H1 (cell line): ENCODE measurements around the gene NMU.

Source experiments
- CBX8 ChIP-seq: fragments of 300-800, 300-1000 bp; sonication (generic); IDR thresholded peaks from 2 replicates; pipeline ENCODE4 v1.7.1; 2016; ENCODE audit warnings: low read depth, low read length, borderline replicate concordance
- GTF2F1 ChIP-seq: IDR thresholded peaks from 2 replicates; pipeline ENCODE4 v1.6.1; 2012; ENCODE audit warnings: low read depth, low read length, improper control_type of control experiment, borderline replicate concordance
- JUN ChIP-seq: IDR thresholded peaks from 2 replicates; pipeline ENCODE4 v1.6.1; 2011; ENCODE audit warnings: low read depth, mild to moderate bottlenecking, improper control_type of control experiment, low read length
- POLR2A ChIP-seq, 2 experiments: IDR thresholded peaks; 1 replicate in 1 of 2; 2 replicates in 1 of 2; pipeline ENCODE4 v1.6.1; 2011; ENCODE audit warnings: low read depth in 2 of 2, low read length in 2 of 2, mild to moderate bottlenecking in 2 of 2; ENCODE audit errors: control extremely low read depth in 1 of 2
- RAD21 ChIP-seq, 2 experiments: IDR thresholded peaks in 1 of 2; conservative IDR thresholded peaks in 1 of 2; 2 replicates each; pipeline ENCODE4 v1.6.1; 2011; ENCODE audit warnings: low read depth in 2 of 2, low read length in 2 of 2, improper control_type of control experiment in 1 of 2, inconsistent platforms in 1 of 2, mild to moderate bottlenecking in 1 of 2, moderate library complexity in 1 of 2
- SRF ChIP-seq: IDR thresholded peaks from 2 replicates; pipeline ENCODE4 v1.6.1; 2011; ENCODE audit warnings: mild to moderate bottlenecking, low read depth, low read length, moderate library complexity
- TAF7 ChIP-seq: optimal IDR thresholded peaks from 2 replicates; pipeline ENCODE3; 2011; ENCODE audit warnings: low read depth, mild to moderate bottlenecking, inconsistent platforms, low read length, moderate library complexity, borderline replicate concordance
- TCF12 ChIP-seq: IDR thresholded peaks from 2 replicates; pipeline ENCODE4 v1.6.1; 2011; ENCODE audit warnings: low read depth, mild to moderate bottlenecking, low read length
- ZNF274 ChIP-seq: IDR thresholded peaks from 2 replicates; pipeline ENCODE4 v1.7.0; 2012; ENCODE audit warnings: low read length, borderline replicate concordance; ENCODE audit errors: extremely low read depth
- TF ChIP-seq, protein P1 (sequence below), 3 experiments: IDR thresholded peaks; 1 replicate in 2 of 3; 2 replicates in 1 of 3; pipeline versions ENCODE4 v1.5.1 to v1.6.1; 2011; ENCODE audit warnings: low read length in 3 of 3, mild to moderate bottlenecking in 3 of 3, inconsistent platforms in 2 of 3, low read depth in 1 of 3, moderate library complexity in 1 of 3; ENCODE audit not compliant: insufficient read depth in 1 of 3; ENCODE audit errors: control extremely low read depth in 1 of 3
- TF ChIP-seq, protein P2 (sequence below): IDR thresholded peaks from 2 replicates; pipeline ENCODE4 v1.6.1; 2012; ENCODE audit warnings: inconsistent platforms

DNA sequence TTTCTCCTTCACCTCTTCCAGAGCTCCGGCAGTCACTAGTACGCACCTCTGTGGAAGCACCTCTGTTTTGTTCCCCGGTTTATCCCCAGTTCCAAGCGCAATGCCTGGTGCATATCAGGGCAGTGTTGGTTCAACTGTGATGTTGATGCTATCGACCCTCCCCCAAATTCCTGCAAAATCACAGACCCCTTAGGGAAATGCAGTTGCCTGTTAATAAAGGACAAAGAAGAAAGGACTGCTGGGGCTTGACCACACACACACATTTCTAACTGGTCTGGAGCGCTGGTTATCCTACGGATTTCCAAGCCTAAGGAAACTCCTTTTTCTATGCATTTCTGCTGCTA is 530 bp upstream of the NMU start:
- peak in 1 of 2 experiments; percentile 51; a peak in 2 of 3 replicates for TF ChIP-seq POLR2A (IDR thresholded peaks at IDR 0.05; ENCODE audit: control extremely low read depth in 1 of 2, low read depth in 2 of 2, low read length in 2 of 2)
- TF ChIP-seq, protein P1, sequence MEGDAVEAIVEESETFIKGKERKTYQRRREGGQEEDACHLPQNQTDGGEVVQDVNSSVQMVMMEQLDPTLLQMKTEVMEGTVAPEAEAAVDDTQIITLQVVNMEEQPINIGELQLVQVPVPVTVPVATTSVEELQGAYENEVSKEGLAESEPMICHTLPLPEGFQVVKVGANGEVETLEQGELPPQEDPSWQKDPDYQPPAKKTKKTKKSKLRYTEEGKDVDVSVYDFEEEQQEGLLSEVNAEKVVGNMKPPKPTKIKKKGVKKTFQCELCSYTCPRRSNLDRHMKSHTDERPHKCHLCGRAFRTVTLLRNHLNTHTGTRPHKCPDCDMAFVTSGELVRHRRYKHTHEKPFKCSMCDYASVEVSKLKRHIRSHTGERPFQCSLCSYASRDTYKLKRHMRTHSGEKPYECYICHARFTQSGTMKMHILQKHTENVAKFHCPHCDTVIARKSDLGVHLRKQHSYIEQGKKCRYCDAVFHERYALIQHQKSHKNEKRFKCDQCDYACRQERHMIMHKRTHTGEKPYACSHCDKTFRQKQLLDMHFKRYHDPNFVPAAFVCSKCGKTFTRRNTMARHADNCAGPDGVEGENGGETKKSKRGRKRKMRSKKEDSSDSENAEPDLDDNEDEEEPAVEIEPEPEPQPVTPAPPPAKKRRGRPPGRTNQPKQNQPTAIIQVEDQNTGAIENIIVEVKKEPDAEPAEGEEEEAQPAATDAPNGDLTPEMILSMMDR (IDR thresholded peaks at IDR 0.05; ENCODE audit: control extremely low read depth in 1 of 3, insufficient read depth in 1 of 3, low read depth in 1 of 3, low read length in 3 of 3) = no peak
- no peak for TF ChIP-seq RAD21 (IDR thresholded peaks at IDR 0.05 in 1 of 2, conservative IDR thresholded peaks at IDR 0.05 in 1 of 2; ENCODE audit: low read depth in 2 of 2, low read length in 2 of 2)
- no peak for TF ChIP-seq CBX8
- TF ChIP-seq GTF2F1 = no peak
- no peak for TF ChIP-seq JUN
- TF ChIP-seq ZNF274 = no peak
- TF ChIP-seq SRF = no peak
- no peak for TF ChIP-seq TCF12
- no peak for TF ChIP-seq TAF7
- TF ChIP-seq, protein P2, sequence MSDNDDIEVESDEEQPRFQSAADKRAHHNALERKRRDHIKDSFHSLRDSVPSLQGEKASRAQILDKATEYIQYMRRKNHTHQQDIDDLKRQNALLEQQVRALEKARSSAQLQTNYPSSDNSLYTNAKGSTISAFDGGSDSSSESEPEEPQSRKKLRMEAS = no peak
